GM21360 (cell line): Measurements from ENCODE around the gene MYBL2.
A peak's percentile ranks its signal among the peaks of the same experiment; 100 is the strongest.

ENCODE experiments used
- ATAC-seq: cut with Tn5 transposase; IDR thresholded peaks from one replicate; pipeline ENCODE4 v1.9.1; 2021; ENCODE audit warnings: mild to moderate bottlenecking, moderate library complexity; ENCODE audit not compliant: unreplicated experiment

Gene MYBL2

GRCh38 chr20:43721429-43722152 lies 54.7 kb downstream of the MYBL2 start:
- no peak for ATAC-seq

- ATAC-seq, result no peak
These were observed 55.2 kb downstream of the MYBL2 start for GRCh38 chr20:43722153-43722505.

- no peak for ATAC-seq
These were observed 56.3 kb downstream of the MYBL2 start for GRCh38 chr20:43723186-43723585.

GRCh38 chr20:43723735-43724134 lies 56.8 kb downstream of the MYBL2 start:
- no peak for ATAC-seq

- ATAC-seq, result no peak
These were observed 57.5 kb downstream of the MYBL2 start for GRCh38 chr20:43724383-43724782.

- no peak for ATAC-seq
These were observed 58.8 kb downstream of the MYBL2 start for GRCh38 chr20:43725666-43726065.

GRCh38 chr20:43726333-43726732 lies 59.4 kb downstream of the MYBL2 start:
- no peak for ATAC-seq

- ATAC-seq, result no peak
These were observed 60.0 kb downstream of the MYBL2 start, which contains the start of gene GTSF1L for GRCh38 chr20:43726811-43727338. TSS of gene GTSF1L (minus strand) at chr20:43727002. CDS start at chr20:43726694, 308 bp downstream.

GRCh38 chr20:43727980-43728590 lies 61.2 kb downstream of the MYBL2 start:
- ATAC-seq, result no peak

GRCh38 chr20:43728686-43729255 lies 61.9 kb downstream of the MYBL2 start:
- no peak for ATAC-seq

GRCh38 chr20:43731469-43731868 lies 64.6 kb downstream of the MYBL2 start:
- ATAC-seq, result no peak

GRCh38 chr20:43731927-43732326 lies 65.0 kb downstream of the MYBL2 start:
- ATAC-seq, result no peak

- peak; percentile 81 for ATAC-seq
These were observed 69.8 kb downstream of the MYBL2 start for GRCh38 chr20:43736588-43737158.

GRCh38 chr20:43737925-43738324 lies 71.0 kb downstream of the MYBL2 start:
- no peak for ATAC-seq

GRCh38 chr20:43739148-43739749 lies 72.3 kb downstream of the MYBL2 start:
- no peak for ATAC-seq

- ATAC-seq, result no peak
These were observed 73.7 kb downstream of the MYBL2 start for GRCh38 chr20:43740642-43741041.

GRCh38 chr20:43744151-43744611 lies 77.3 kb downstream of the MYBL2 start:
- ATAC-seq, result no peak

GRCh38 chr20:43744966-43745730 lies 78.2 kb downstream of the MYBL2 start:
- ATAC-seq, result no peak

GRCh38 chr20:43746344-43747137 lies 79.6 kb downstream of the MYBL2 start:
- ATAC-seq, result no peak

- ATAC-seq, result no peak
These were observed 81.4 kb downstream of the MYBL2 start for GRCh38 chr20:43748274-43748673.
